B cell (primary cell): ENCODE measurements around the gene ANKRA2. TPM values are rescaled to one million over a fixed set of nuclear protein-coding genes. Genes with fewer than 3 reads are reported as not detected.

Experiments
- ATAC-seq: fragments of 200-7000 bp; cut with Tn5 transposase; one replicate; pipeline ENCODE4 v1.10.0; 2021; ENCODE audit warnings: low read depth, mild to moderate bottlenecking, moderate number of reproducible peaks, moderate library complexity
- CTCF ChIA-PET: fragments of 350-600 bp; sonication (Branson Sonifier 250); formaldehyde crosslinking; loops from one replicate; lab custom pipeline; 2021; ENCODE audit warnings: antibody characterized with exemption, inconsistent platforms; lab: Charles Lee
- POLR2A ChIA-PET: fragments of 350-600 bp; sonication (Branson Sonifier 250); formaldehyde crosslinking; loops from one replicate; lab custom pipeline; 2021; ENCODE audit warnings: antibody characterized with exemption; lab: Charles Lee
- DNase-seq: peaks from one replicate; pipeline ENCODE4 v3.0.0; 2013
- H2AFZ ChIP-seq: 2 replicates; pipeline ENCODE4 v1.6.1; 2012; ENCODE audit warnings: mild to moderate bottlenecking, low read depth, low read length; ENCODE audit not compliant: insufficient read depth, poor library complexity, severe bottlenecking
- H3K27ac ChIP-seq, 2 donors: 1 replicate in 1 of 2; 2 replicates in 1 of 2; pipeline ENCODE4 v1.5.1; 2012 to 2013; ENCODE audit warnings: low read length in 2 of 2, mild to moderate bottlenecking in 2 of 2, moderate library complexity in 1 of 2
- H3K27me3 ChIP-seq, 4 experiments: fragments of 200-600 bp in 1 of 4; sonication (generic) in 1 of 4; replicated peaks in 1 of 4; 1 replicate in 2 of 4; 2 replicates in 2 of 4; pipeline versions ENCODE4 v1.6.1 to v1.7.0; 2013 to 2016; ENCODE audit warnings: low read length in 3 of 4, mild to moderate bottlenecking in 2 of 4, mixed read lengths in 1 of 4, moderate library complexity in 1 of 4; ENCODE audit not compliant: insufficient read depth in 4 of 4, control insufficient read depth in 3 of 4; ENCODE audit errors: control extremely low read depth in 1 of 4
- H3K36me3 ChIP-seq, 2 experiments: replicated peaks in 1 of 2; 1 replicate in 1 of 2; 2 replicates in 1 of 2; pipeline versions ENCODE4 v1.6.1 to v1.7.1; 2013; ENCODE audit warnings: low read length in 1 of 2; ENCODE audit not compliant: insufficient read depth in 2 of 2, control insufficient read depth in 1 of 2; ENCODE audit errors: control extremely low read depth in 1 of 2, extremely low read depth in 1 of 2
- H3K4me1 ChIP-seq, 2 donors: fragments of 200-600 bp in 1 of 2; sonication (generic) in 1 of 2; 1 replicate in 1 of 2; 2 replicates in 1 of 2; pipeline versions ENCODE4 v1.5.1 to v1.6.1; 2013 to 2017; ENCODE audit warnings: low read length in 2 of 2; ENCODE audit not compliant: control insufficient read depth in 2 of 2, insufficient read depth in 2 of 2
- H3K4me2 ChIP-seq: replicated peaks from 2 replicates; pipeline ENCODE3; 2012; ENCODE audit warnings: mild to moderate bottlenecking, low read depth, low read length; ENCODE audit not compliant: poor library complexity, severe bottlenecking
- H3K4me3 ChIP-seq, 5 experiments: fragments of 200-600 bp in 1 of 5; sonication (generic) in 1 of 5; 1 replicate in 3 of 5; 2 replicates in 2 of 5; pipeline versions ENCODE4 v1.5.1 to v1.7.0; 2011 to 2016; ENCODE audit warnings: low read length in 4 of 5, mild to moderate bottlenecking in 4 of 5, low read depth in 2 of 5, control low read depth in 1 of 5, moderate library complexity in 1 of 5; ENCODE audit not compliant: insufficient read depth in 1 of 5; ENCODE audit errors: control extremely low read depth in 1 of 5, extremely low read depth in 1 of 5
- H3K79me2 ChIP-seq: fragments of 200-600 bp; sonication (generic); one replicate; pipeline ENCODE4 v1.6.0; 2016; ENCODE audit warnings: low read length; ENCODE audit not compliant: control insufficient read depth, insufficient read depth
- H3K9ac ChIP-seq: fragments of 200-600 bp; sonication (generic); 2 replicates; pipeline ENCODE4 v1.6.1; 2017; ENCODE audit warnings: mild to moderate bottlenecking, low read length, moderate library complexity
- H3K9me3 ChIP-seq, 3 donors: one replicate each; pipeline versions ENCODE4 v1.6.1 to v1.7.1; 2013; ENCODE audit warnings: low read length in 2 of 3; ENCODE audit not compliant: control insufficient read depth in 2 of 3, insufficient read depth in 1 of 3; ENCODE audit errors: control extremely low read depth in 1 of 3
- H4K20me1 ChIP-seq: 2 replicates; pipeline ENCODE4 v1.6.0; 2012; ENCODE audit warnings: mild to moderate bottlenecking, low read length; ENCODE audit not compliant: insufficient read depth, control insufficient read depth, poor library complexity, severe bottlenecking
- H3K27ac Mint-ChIP-seq: one replicate; pipeline ENCODE4 v1.8.0; 2021; ENCODE audit warnings: mixed read lengths
- H3K27me3 Mint-ChIP-seq: one replicate; pipeline ENCODE4 v1.8.0; 2021; ENCODE audit warnings: mixed read lengths
- H3K4me1 Mint-ChIP-seq: one replicate; pipeline ENCODE4 v1.8.0; 2021; ENCODE audit warnings: mixed read lengths
- H3K4me3 Mint-ChIP-seq: one replicate; pipeline ENCODE4 v1.8.0; 2021; ENCODE audit warnings: mixed read lengths
- H3K9me3 Mint-ChIP-seq: one replicate; pipeline ENCODE4 v1.8.0; 2022; ENCODE audit warnings: mixed read lengths; ENCODE audit not compliant: insufficient read depth
- CTCF ChIP-seq: fragments of 200-600 bp; IDR thresholded peaks from one replicate; pipeline ENCODE4 v1.8.0; 2022; ENCODE audit warnings: antibody characterized with exemption, mild to moderate bottlenecking
- EZH2 ChIP-seq: IDR thresholded peaks from 2 replicates; pipeline ENCODE4 v1.6.1; 2012; ENCODE audit warnings: borderline replicate concordance, low read depth, mild to moderate bottlenecking, moderate library complexity, low read length; ENCODE audit not compliant: insufficient read depth, poor library complexity, severe bottlenecking
- WGBS: methylation state at CpG from one replicate; pipeline ENCODE4 v1.1.5; 2013; ENCODE audit warnings: missing lambda C conversion rate; ENCODE audit not compliant: insufficient coverage; 5-methylcytosine and 5-hydroxymethylcytosine counted together
- intact Hi-C: fragments of 100-400 bp; cut with micrococcal nuclease; formaldehyde crosslinking; loops from one replicate; pipeline ENCODE4 v1.10.0; 2022
- polyA minus RNA-seq: library from RNA; depleted of rRNA, polyadenylated mRNA; stranded (reverse); fragments of >200 nt; gene quantifications from 2 replicates; pipeline ENCODE4 v1.2.3, GENCODE V29; 2012
- polyA plus RNA-seq: library from polyadenylated mRNA; depleted of rRNA; stranded (reverse); fragments of >200 nt; gene quantifications from 2 replicates; pipeline ENCODE4 v1.2.3, GENCODE V29; 2012
- total RNA-seq, 2 donors: library from RNA; stranded (reverse); fragments of 120-200 nt in 1 of 2; gene quantifications; 1 replicate in 1 of 2; 2 replicates in 1 of 2; pipeline versions ENCODE4 v1.2.3 to v1.2.4, GENCODE V29; 2013 to 2022

Gene ANKRA2, protein sequence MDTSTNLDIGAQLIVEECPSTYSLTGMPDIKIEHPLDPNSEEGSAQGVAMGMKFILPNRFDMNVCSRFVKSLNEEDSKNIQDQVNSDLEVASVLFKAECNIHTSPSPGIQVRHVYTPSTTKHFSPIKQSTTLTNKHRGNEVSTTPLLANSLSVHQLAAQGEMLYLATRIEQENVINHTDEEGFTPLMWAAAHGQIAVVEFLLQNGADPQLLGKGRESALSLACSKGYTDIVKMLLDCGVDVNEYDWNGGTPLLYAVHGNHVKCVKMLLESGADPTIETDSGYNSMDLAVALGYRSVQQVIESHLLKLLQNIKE
- total RNA-seq = 47.9 and 56.1 TPM in 2 replicates
- total RNA-seq (2013) = 57.8 TPM
- polyA plus RNA-seq = 24.1 and 35.2 TPM in 2 replicates
- 21.2 and 23.5 TPM in 2 replicates for polyA minus RNA-seq

DNA sequence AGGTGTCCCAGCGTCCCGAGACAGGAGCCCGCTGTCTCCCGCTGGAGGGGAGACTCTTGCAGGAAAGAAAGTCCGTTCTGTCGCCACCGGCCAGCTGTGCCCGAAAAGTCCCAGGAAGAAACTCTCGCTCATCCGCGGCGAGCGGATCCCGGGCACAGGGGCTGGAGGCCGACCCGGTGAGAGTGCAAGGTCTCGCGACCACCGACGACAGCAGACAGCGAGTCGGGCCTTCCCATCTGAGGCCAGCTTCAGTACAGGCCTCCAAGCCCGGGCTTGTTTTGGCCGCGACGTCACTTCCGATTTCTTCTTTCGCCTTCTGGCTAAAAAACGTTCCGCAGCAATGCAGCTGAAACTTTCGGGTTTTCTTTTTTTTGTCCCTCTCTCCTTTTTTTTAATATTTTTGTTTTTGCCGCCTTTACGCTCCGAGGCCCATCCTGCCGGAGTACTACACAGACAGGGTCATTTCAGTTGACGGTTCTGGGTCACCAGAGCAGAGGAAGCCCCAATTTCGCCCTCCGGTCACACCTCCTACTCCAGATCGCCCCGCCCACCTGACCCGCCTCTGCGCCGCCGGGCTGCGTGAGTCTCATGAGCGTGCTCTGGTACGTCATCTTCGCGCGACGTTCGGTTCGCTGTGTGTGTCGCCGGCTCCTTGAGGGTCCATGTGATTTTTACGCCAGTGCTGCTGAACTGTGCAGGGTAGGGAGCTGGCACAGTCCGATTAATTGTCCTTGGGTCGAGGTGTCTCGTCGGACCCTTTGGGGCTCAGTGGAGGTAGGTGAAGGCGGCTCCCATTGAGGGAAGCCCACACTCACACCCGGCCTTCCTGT, at the start of gene ANKRA2, which contains the start of gene UTP15:
TSS of gene ANKRA2 (minus strand) at position 501 of the 830 bp plus-strand sequence. CDS start 2,758 bp downstream, outside the sequence.
TSS of gene UTP15 (plus strand) at position 605 of the 830 bp plus-strand sequence. CDS start 1,602 bp downstream, outside the sequence.
- Histone ChIP-seq H3K36me3 (peaks cover 4 to 17% of the 10 kb centered on the region in 2 experiments), H3K4me3 (peak within 1 kb of the TSS; percentile 77 to 97 (median 92)), H3K4me2 (peak within 1 kb of the TSS; percentile 92), H2AFZ (peak within 1 kb of the TSS; percentile 96), H3K9me3 (no peaks in the 10 kb centered on the region), H4K20me1 (no peaks in the 10 kb centered on the region), H3K9ac (peak within 1 kb of the TSS; percentile 90), H3K27ac (peak within 1 kb of the TSS; percentile 92 to 97), H3K4me1 (peaks cover 18 to 23% of the 10 kb centered on the region in 2 donors), H3K79me2 (peaks cover 58% of the 10 kb centered on the region), H3K27me3 (no peaks in the 10 kb centered on the region)
- ATAC-seq (peak; percentile 97), DNase-seq (peak; percentile 99)
- H3K27ac Mint-ChIP-seq = peak within 1 kb of the TSS; percentile 97
- ChIA-PET POLR2A (interaction anchor here (1.1 to 1.4 kb wide), 2 partner anchors 11 to 67 kb away, joined by 3 to 4 read pairs; partner anchors contain the start of gene BTF3), CTCF (interaction anchor here (1.6 to 2.3 kb wide), 2 partner anchors 26 to 28 kb away, joined by 5 to 6 read pairs; no protein-coding TSS in a partner anchor)
- TF ChIP-seq CTCF = no peak
- no peak for TF ChIP-seq EZH2
- H3K4me3 Mint-ChIP-seq = peak within 1 kb of the TSS; percentile 88
- H3K4me1 Mint-ChIP-seq = peaks cover 36% of the 10 kb centered on the region
- no peaks in the 10 kb centered on the region for H3K9me3 Mint-ChIP-seq
- H3K27me3 Mint-ChIP-seq = no peaks in the 10 kb centered on the region
- intact Hi-C loops = loop anchor here (1.0 to 10.0 kb wide), 7 partner anchors 29 to 1949 kb away; partner anchors contain the start of genes BTF3, CERT1, ENC1 and HMGCR
- WGBS = under 1% methylated on average over 61 of the region's 62 CpGs
